Measurements from ENCODE around the gene FAM3D.
A peak's percentile ranks its signal among the peaks of the same experiment; 100 is the strongest.

Gene FAM3D

GRCh38 chr3:58588030-58588614, 78.5 kb downstream of the FAM3D start:
- no peak for DNase-seq

GRCh38 chr3:58586776-58587192, 79.8 kb downstream of the FAM3D start:
- no peak for DNase-seq

- DNase-seq = no peak
These were observed 80.6 kb downstream of the FAM3D start for GRCh38 chr3:58585994-58586393.

DNA sequence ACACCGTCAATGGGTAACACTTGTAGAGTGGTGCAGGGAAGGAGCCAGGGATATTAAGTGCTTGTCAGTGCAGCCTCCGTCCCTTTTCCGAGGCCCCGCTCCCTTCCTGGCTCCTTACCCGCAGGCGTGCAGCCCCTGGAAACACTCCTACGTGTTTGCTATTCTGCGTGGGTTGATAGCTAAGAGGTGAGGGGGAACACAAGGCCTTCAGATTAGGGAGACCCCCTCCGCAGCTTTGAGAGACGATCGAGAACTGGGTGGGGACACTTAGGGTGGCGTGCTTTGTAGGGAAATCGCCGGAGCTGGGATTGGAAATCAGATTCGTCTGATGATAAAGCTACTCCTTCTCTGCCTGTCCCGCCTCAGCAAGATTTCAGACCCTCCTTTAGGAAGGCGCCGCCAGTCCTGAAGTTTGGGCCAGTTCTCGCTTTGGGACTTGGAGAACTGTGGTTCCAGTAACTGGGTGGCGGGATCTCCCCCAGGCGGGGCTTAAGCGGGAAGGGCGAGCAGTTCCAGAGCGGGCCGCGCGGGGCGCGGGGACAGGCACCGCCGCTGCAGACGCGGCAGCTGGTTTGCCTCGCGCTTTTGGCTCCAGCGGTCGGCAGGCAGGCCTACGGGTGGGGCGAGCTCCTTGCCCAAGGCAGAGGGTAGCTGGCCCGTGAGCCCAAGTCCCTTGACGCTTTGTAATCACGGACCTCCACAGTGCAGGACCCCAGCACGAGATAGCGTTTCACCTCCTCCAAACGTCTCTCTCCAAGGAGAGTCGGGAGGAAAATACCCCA, 81.4 kb downstream of the FAM3D start:
- peak; percentile 54 for DNase-seq

DNA sequence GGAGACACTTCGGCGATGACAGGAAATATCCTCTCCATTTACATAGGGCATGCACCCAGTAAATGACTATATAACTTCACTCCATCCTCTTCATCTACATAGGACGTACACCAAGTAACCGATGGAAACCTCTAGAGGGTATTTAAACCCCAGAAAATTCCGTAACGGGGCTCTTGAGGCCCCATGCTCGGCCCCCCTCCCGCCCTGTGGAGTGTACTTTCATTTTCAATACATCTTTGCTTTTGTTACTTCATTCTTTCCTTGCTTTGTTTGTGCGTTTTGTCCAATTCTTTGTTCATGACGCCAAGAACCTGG, 81.9 kb downstream of the FAM3D start:
- no peak for DNase-seq

Data from activated CD4-positive, CD25-positive, alpha-beta regulatory T cell treated with anti-CD3 and anti-CD28 coated beads, Interleukin-2, amount 50 U/mL, for 72 hours (primary cell).